HepG2 (cell line): ENCODE data around the gene TJAP1. TPM values are rescaled to one million over a fixed set of nuclear protein-coding genes. Genes with fewer than 3 reads are reported as not detected.

Experiments
- ADNP ChIP-seq: sonication (generic); formaldehyde crosslinking; IDR thresholded peaks from 2 replicates; pipeline ENCODE4 v1.4.0; 2020; ENCODE audit warnings: missing genetic modification reagents
- ASH2L ChIP-seq: fragments of 300-600, 200-600 bp; sonication (generic); IDR thresholded peaks from 2 replicates; pipeline ENCODE4 v1.7.0; 2017; ENCODE audit warnings: low read depth, mild to moderate bottlenecking, moderate library complexity, mixed read lengths, low read length; ENCODE audit not compliant: insufficient read length
- CTCF ChIP-seq: sonication (generic); formaldehyde crosslinking; IDR thresholded peaks from 2 replicates; pipeline ENCODE4 v1.5.0; 2020; ENCODE audit warnings: mild to moderate bottlenecking, missing genetic modification reagents, moderate library complexity
- ESRRA ChIP-seq: sonication (generic); formaldehyde crosslinking; IDR thresholded peaks from 2 replicates; pipeline ENCODE4 v1.5.1; 2020; ENCODE audit warnings: mild to moderate bottlenecking, low read depth, missing genetic modification reagents
- FOXA1 ChIP-seq, 2 experiments: fragments of 450-650 bp in 1 of 2; sonication (generic) in 1 of 2; formaldehyde crosslinking in 1 of 2; IDR thresholded peaks; 2 replicates each; pipeline versions ENCODE4 v1.4.0 to v1.6.1; 2016 to 2020; ENCODE audit warnings: missing genetic modification reagents in 1 of 2
- GATAD2A ChIP-seq: IDR thresholded peaks from 2 replicates; pipeline ENCODE4 v1.6.1; 2016
- HNRNPUL1 ChIP-seq: fragments of 200-400 bp; formaldehyde crosslinking; IDR thresholded peaks from 2 replicates; pipeline ENCODE4 v1.6.1; 2017; ENCODE audit warnings: low read depth, mild to moderate bottlenecking, low read length, moderate library complexity
- KLF13 ChIP-seq: sonication (generic); formaldehyde crosslinking; IDR thresholded peaks from 2 replicates; pipeline ENCODE4 v1.4.0; 2020; ENCODE audit warnings: mild to moderate bottlenecking, missing genetic modification reagents
- MTF1 ChIP-seq: sonication (generic); formaldehyde crosslinking; IDR thresholded peaks from 2 replicates; pipeline ENCODE4 v1.5.0; 2020; ENCODE audit warnings: missing genetic modification reagents
- NFRKB ChIP-seq: fragments of 450-650 bp; IDR thresholded peaks from 2 replicates; pipeline ENCODE4 v1.6.1; 2017
- NONO ChIP-seq, 2 experiments: fragments of 450-650 bp in 1 of 2; sonication (generic) in 1 of 2; formaldehyde crosslinking in 1 of 2; IDR thresholded peaks in 1 of 2; conservative IDR thresholded peaks in 1 of 2; 2 replicates each; pipeline versions ENCODE4 v1.6.1 to v1.8.0; 2017 to 2022; ENCODE audit warnings: mild to moderate bottlenecking in 1 of 2, missing genetic modification reagents in 1 of 2, moderate library complexity in 1 of 2
- NPAS2 ChIP-seq: sonication (generic); formaldehyde crosslinking; IDR thresholded peaks from 2 replicates; pipeline ENCODE4 v1.8.0; 2022; ENCODE audit warnings: mild to moderate bottlenecking, missing genetic modification reagents, borderline replicate concordance
- POGK ChIP-seq: sonication (generic); formaldehyde crosslinking; conservative IDR thresholded peaks from 2 replicates; pipeline ENCODE4 v1.8.0; 2022; ENCODE audit warnings: mild to moderate bottlenecking, moderate library complexity, missing genetic modification reagents
- POLR2AphosphoS2 ChIP-seq: IDR thresholded peaks from 2 replicates; pipeline ENCODE4 v1.6.1; 2011; ENCODE audit warnings: low read depth, low read length, improper control_type of control experiment
- RAD21 ChIP-seq: fragments of 450-650 bp; formaldehyde crosslinking; IDR thresholded peaks from 2 replicates; pipeline ENCODE4 v1.5.0; 2020; ENCODE audit warnings: mild to moderate bottlenecking
- SMYD3 ChIP-seq: sonication (generic); formaldehyde crosslinking; IDR thresholded peaks from 2 replicates; pipeline ENCODE4 v1.8.1; 2023; ENCODE audit warnings: mild to moderate bottlenecking, missing genetic modification reagents
- SP140L ChIP-seq: sonication (generic); formaldehyde crosslinking; IDR thresholded peaks from 2 replicates; pipeline ENCODE4 v1.4.0; 2020; ENCODE audit warnings: missing genetic modification reagents, borderline replicate concordance
- ZNF251 ChIP-seq: sonication (generic); formaldehyde crosslinking; IDR thresholded peaks from 2 replicates; pipeline ENCODE4 v1.9.0; 2021; ENCODE audit warnings: mild to moderate bottlenecking, missing genetic modification reagents
- ZNF468 ChIP-seq: sonication (generic); formaldehyde crosslinking; IDR thresholded peaks from 2 replicates; pipeline ENCODE4 v1.8.0; 2022; ENCODE audit warnings: mild to moderate bottlenecking, moderate library complexity, missing genetic modification reagents
- ZNF512B ChIP-seq: sonication (generic); formaldehyde crosslinking; IDR thresholded peaks from 2 replicates; pipeline ENCODE4 v1.5.1; 2020; ENCODE audit warnings: missing genetic modification reagents, mild to moderate bottlenecking, borderline replicate concordance
- ZNF777 ChIP-seq: sonication (generic); formaldehyde crosslinking; IDR thresholded peaks from 2 replicates; pipeline ENCODE4 v1.4.0; 2020; ENCODE audit warnings: missing genetic modification reagents
- polyA plus RNA-seq, 8 experiments: library from polyadenylated mRNA; depleted of rRNA in 3 of 8; stranded (reverse) in 7 of 8; unstranded in 1 of 8; fragments of >200 nt; fragmentation: Illumina TruSeq in 4 of 8; extraction: Trizol in 4 of 8; gene quantifications; 2 replicates each; pipeline versions ENCODE4 v1.2.1 to v1.2.3, GENCODE V29; 2011 to 2016; ENCODE audit warnings: low read depth in 4 of 8, missing spikeins in 1 of 8, mixed read lengths in 1 of 8; ENCODE audit not compliant: insufficient read depth in 1 of 8
- total RNA-seq, 5 experiments: library from RNA; depleted of rRNA; stranded (reverse); fragments of >200 nt; fragmentation: Illumina TruSeq; extraction: Trizol; gene quantifications; 2 replicates each; pipeline ENCODE4 v1.2.3, GENCODE V29; 2016; ENCODE audit warnings: low read depth in 1 of 5
- TF ChIP-seq, protein P1 (sequence below): sonication (generic); formaldehyde crosslinking; IDR thresholded peaks from 2 replicates; pipeline ENCODE4 v1.4.0; 2020; ENCODE audit warnings: low read depth, mild to moderate bottlenecking, missing genetic modification reagents

Gene TJAP1
- total and polyA plus RNA-seq, 2 of the 13 experiments (the other 11 are each of a cell fraction or from before 2014, with no cell fraction given): 15.7 to 41.6 TPM

DNA sequence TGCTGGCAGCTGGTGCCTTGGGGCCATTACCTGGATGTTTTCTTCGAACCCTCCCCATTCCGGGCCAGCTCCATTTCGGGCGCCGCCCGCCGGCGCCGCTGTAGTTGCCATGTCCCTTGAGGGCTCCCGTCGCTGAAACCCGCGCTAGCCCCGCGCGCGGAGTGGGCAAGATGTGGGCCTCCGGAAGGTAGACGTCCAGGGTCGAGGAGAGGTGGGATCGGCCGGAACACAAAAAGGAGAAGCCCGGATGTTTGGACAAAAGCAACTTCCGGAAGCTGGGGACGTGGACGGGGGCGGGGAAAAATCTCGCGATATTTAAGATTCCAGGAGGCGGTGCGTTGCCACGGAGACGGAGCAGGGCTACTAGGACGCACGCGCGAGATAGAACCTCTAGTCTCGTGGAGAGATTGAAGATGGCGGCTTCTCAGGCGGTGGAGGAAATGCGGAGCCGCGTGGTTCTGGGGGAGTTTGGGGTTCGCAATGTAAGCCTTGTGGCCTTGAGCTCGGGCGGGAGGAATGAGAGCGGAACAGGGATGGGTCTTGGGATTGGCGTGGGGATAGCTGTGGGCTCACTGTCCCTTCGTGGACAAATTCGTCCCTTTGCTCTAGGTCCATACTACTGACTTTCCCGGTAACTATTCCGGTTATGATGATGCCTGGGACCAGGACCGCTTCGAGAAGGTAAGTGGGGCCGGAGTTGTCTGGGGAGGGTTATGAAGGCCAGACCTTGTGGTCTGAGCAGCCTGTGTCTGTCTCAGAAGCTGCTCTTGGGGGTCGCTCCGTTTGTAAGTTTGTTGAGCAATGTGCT, 39.5 kb downstream of the TJAP1 start, which contains the start of the genes POLR1C and YIPF3 (continued):
- TF ChIP-seq POGK (CRISPR knock-in tag) (peak; percentile 91), HNRNPUL1 (no peak), RAD21 (CRISPR knock-in tag) (peak; percentile 37; the same call in 1 of the 2 replicates), NPAS2 (CRISPR knock-in tag) (no peak), CTCF (CRISPR knock-in tag) (no peak), FOXA1 (IDR thresholded peaks at IDR 0.05) (no peak), FOXA1 (CRISPR knock-in tag; IDR thresholded peaks at IDR 0.05) (peak; percentile 49; the same call in 1 of the 2 replicates), ZNF251 (CRISPR knock-in tag) (no peak), GATAD2A (CRISPR knock-in tag) (peak; percentile 82), POLR2AphosphoS2 (peak; percentile 73; the same call in 1 of the 2 replicates), MTF1 (CRISPR knock-in tag) (no peak), ZNF777 (peak; percentile 84), KLF13 (CRISPR knock-in tag) (peak; percentile 93; the same call in 1 of the 2 replicates), ADNP (CRISPR knock-in tag) (no peak), ZNF512B (CRISPR knock-in tag) (no peak), NFRKB (peak; percentile 62; the same call in 1 of the 2 replicates), SMYD3 (CRISPR knock-in tag) (0 out of 2 replicates have a peak, but pooled peaks have one; percentile 41), ZNF468 (CRISPR knock-in tag) (no peak), ASH2L (peak; percentile 98), ESRRA (peak; percentile 28; the same call in 1 of the 2 replicates), NONO (IDR thresholded peaks at IDR 0.05) (no peak), NONO (CRISPR knock-in tag; conservative IDR thresholded peaks at IDR 0.05) (peak; percentile 93), SP140L (CRISPR knock-in tag) (peak; percentile 60; the same call in 1 of the 2 replicates)
- TF ChIP-seq, protein P1, sequence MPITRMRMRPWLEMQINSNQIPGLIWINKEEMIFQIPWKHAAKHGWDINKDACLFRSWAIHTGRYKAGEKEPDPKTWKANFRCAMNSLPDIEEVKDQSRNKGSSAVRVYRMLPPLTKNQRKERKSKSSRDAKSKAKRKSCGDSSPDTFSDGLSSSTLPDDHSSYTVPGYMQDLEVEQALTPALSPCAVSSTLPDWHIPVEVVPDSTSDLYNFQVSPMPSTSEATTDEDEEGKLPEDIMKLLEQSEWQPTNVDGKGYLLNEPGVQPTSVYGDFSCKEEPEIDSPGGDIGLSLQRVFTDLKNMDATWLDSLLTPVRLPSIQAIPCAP (CRISPR knock-in tag): 0 out of 2 replicates have a peak, but pooled peaks have one; percentile 79
